ENCODE data around the gene DHDDS.
"Not testable (repeated sequence)": the region's sequence is repeated elsewhere in the genome, so short reads cannot be mapped to it uniquely, and the experiment has no call there.

The DHDDS gene

GRCh38 chr1:26477446-26478152 is 45.5 kb downstream of the DHDDS start:
- no peak for DNase-seq

- no peak for DNase-seq
Observed at GRCh38 chr1:26478159-26478558, 46.0 kb downstream of the DHDDS start.

- no peak for DNase-seq
Observed at GRCh38 chr1:26478988-26479387, 46.9 kb downstream of the DHDDS start.

GRCh38 chr1:26482921-26483320 is 50.8 kb downstream of the DHDDS start:
- no peak for DNase-seq

GRCh38 chr1:26483980-26484379 is 51.9 kb downstream of the DHDDS start:
- DNase-seq = no peak

GRCh38 chr1:26490155-26490554 is 58.0 kb downstream of the DHDDS start:
- DNase-seq = no peak

GRCh38 chr1:26493267-26493666 is 61.1 kb downstream of the DHDDS start:
- no peak for DNase-seq

GRCh38 chr1:26493938-26494337 is 61.8 kb downstream of the DHDDS start:
- no peak for DNase-seq

- no peak for DNase-seq
Observed at GRCh38 chr1:26496861-26497260, 64.7 kb downstream of the DHDDS start.

- DNase-seq = no peak
Observed at GRCh38 chr1:26498894-26499293, 66.8 kb downstream of the DHDDS start.

GRCh38 chr1:26500488-26501175 is 68.5 kb downstream of the DHDDS start:
- peak; percentile 87 for DNase-seq

- not testable (repeated sequence) for DNase-seq
Observed at GRCh38 chr1:26510711-26511110, 78.6 kb downstream of the DHDDS start.

- not testable (repeated sequence) for DNase-seq
Observed at GRCh38 chr1:26515836-26516235, 83.7 kb downstream of the DHDDS start.

- no peak for DNase-seq
Observed at GRCh38 chr1:26516987-26517765, 85.1 kb downstream of the DHDDS start.

GRCh38 chr1:26517766-26518049 is 85.6 kb downstream of the DHDDS start:
- no peak for DNase-seq

GRCh38 chr1:26518355-26518754 is 86.2 kb downstream of the DHDDS start:
- no peak for DNase-seq

GRCh38 chr1:26520339-26520738 is 88.2 kb downstream of the DHDDS start:
- no peak for DNase-seq

Data from activated CD4-positive, alpha-beta T cell treated with anti-CD3 and anti-CD28 coated beads, Interleukin-2, amount 50 U/mL, for 4 hours (primary cell).